NB4 (cell line): ENCODE data around the gene LAMTOR2.

Experiments
- DNase-seq: peaks from one replicate; pipeline ENCODE4 v3.0.0; 2010; ENCODE audit warnings: low read depth
- H3K4me3 ChIP-seq: one replicate; pipeline ENCODE4 v1.5.1; 2011; ENCODE audit warnings: mild to moderate bottlenecking, low read depth, low read length, moderate library complexity
- CTCF ChIP-seq: IDR thresholded peaks from one replicate; pipeline ENCODE4 v1.5.1; 2012; ENCODE audit warnings: low read depth, low read length
- MAX ChIP-seq: IDR thresholded peaks from 2 replicates; pipeline ENCODE4 v1.6.1; 2011; ENCODE audit warnings: low read depth, low read length
- MYC ChIP-seq: IDR thresholded peaks from 2 replicates; pipeline ENCODE4 v1.6.1; 2011; ENCODE audit warnings: low read depth, low read length
- POLR2A ChIP-seq: IDR thresholded peaks from 2 replicates; pipeline ENCODE4 v1.6.1; 2011; ENCODE audit warnings: mild to moderate bottlenecking; ENCODE audit not compliant: insufficient read length; ENCODE audit errors: extremely low read depth

LAMTOR2 gene

GRCh38 chr1:156048663-156049258, 5.8 kb upstream of the LAMTOR2 start:
- DNase-seq = no peak
- no peak overlapping the region for H3K4me3 ChIP-seq
- TF ChIP-seq CTCF = no peak
- no peak for TF ChIP-seq MAX
- TF ChIP-seq POLR2A = no peak
- TF ChIP-seq MYC = no peak

DNA sequence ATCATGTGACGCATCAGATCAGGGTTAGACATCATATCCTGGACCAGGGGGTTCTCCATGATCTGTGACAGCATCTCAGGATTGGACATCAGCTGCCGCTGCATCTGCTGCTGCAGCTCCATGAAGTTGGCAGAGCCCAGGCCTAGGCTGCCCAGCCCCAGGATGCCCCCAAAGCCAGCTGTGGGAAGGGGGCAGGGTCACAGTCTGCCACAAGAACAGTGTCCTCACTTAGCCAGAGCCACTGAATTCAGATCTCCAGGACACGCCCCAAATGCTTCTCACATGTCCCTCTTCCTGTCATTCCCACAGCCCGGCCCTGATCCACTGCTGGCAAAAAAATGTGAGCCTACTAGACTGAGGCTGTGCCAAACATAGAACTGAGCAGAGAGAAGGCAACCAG, 4.2 kb upstream of the LAMTOR2 start:
- no peak for DNase-seq
- no peak for TF ChIP-seq MAX
- TF ChIP-seq POLR2A = no peak
- TF ChIP-seq MYC = no peak
- no peak for TF ChIP-seq CTCF
- no peak overlapping the region for H3K4me3 ChIP-seq

DNA sequence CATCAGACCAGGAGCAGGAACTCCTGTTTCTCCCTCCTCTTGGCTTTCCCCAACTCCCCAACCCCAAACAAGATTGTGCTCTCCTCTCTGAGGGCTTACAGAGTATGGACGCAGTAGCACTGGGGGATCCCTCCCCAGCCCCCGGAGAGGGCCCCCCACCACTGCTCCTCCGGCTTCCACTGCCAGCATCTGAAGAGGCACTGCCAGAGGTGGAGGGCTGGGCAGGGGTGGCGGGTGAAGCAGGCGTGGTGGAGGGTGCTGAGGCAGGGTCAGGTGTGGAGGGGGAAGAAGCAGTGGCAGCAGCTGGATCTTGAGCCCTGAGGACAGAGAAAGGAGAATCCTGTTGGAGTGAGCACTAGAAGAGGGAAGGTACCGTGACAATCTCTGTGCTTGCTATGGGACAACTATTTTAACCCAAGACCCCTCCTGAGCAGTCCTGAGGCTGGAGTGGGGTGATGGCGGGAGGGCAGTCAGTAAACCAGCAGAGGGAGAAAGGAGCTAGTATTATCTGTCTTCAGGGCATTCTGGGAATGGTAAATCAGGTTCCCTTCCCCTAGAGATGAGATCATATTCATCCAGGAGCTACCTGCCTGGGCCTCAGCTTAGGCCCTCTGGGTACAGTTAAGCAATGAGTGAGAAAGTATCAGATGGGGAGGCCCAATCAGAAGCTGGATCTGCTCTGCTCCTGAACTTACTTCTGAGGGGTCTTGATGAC, 3.4 kb upstream of the LAMTOR2 start:
- DNase-seq = no peak
- TF ChIP-seq MYC (no peak), CTCF (no peak), MAX (no peak), POLR2A (no peak)
- H3K4me3 ChIP-seq = no peak overlapping the region

DNA sequence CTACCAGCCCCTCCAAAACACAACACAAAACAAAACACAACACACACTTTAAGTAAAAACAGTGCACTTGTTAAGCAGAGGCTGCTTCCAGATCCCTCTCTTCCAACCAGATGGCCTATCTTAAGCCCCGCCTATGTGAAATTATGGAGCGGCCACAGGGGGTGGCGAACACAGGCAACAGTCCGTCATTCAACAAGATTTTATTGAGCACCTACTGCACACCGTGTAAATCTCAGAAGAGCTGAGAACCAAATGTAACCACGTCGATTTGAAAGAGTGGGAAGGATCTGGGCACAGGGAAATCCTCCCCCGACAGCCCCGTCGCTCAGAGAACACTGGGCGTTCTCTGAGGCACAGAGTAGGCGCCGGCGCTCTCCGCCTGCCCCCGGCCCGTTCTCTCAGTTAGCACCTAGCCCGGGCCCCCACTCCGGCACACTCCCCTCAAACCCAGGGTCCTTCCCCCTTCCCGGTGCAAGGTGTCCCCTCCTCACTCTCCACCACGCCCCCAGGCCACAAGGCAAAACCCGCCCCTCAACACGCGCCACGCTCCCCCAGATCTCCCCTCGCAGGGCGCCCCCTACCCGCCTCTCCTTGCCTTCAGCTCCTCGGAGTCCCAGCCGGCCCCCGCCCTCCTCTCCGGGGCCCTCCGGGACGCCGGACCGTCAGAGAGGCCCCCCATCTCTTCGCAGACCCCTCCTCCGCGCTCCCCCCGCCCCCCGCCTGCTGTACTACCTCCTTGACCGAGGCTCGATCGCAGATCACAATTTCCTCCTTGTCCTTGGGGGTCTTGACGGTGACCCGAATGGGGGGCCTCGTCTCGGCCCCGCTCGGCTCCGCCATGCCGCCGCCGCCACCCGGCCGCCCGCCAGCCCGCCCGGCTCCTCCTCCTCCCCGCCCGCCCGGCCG, 1.5 kb upstream of the LAMTOR2 start:
- H3K4me3 ChIP-seq = peak overlapping the region; percentile 78
- TF ChIP-seq CTCF = peak; percentile 28
- TF ChIP-seq MAX = peak; percentile 50
- no peak for TF ChIP-seq POLR2A
- TF ChIP-seq MYC = peak; percentile 74
- DNase-seq = peak; percentile 85

- TF ChIP-seq MAX (no peak; the same call in 1 of the 2 replicates), POLR2A (no peak), CTCF (peak; percentile 31), MYC (peak; percentile 12; the same call in 1 of the 2 replicates)
- H3K4me3 ChIP-seq = peak within 1 kb of the TSS; percentile 89
- DNase-seq = peak; percentile 92
Observed at GRCh38 chr1:156053768-156054499, 648 bp upstream of the LAMTOR2 start, which contains the start of gene UBQLN4. Gene UBQLN4 (minus strand): TSS chr1:156053798. CDS start chr1:156053701, 97 bp downstream.
